Measurements from ENCODE around the gene GAS6. TPM values are rescaled to one million over a fixed set of nuclear protein-coding genes. Genes with fewer than 3 reads are reported as not detected.

GAS6 gene
- total and polyA plus RNA-seq, 2 donors (not counting 3 experiments of a cell fraction or from before 2014, with no cell fraction given): 69.2 to 109 TPM

GRCh38 chr13:113805431-113806103, 58.3 kb downstream of the GAS6 start:
- intact Hi-C loops (cut with micrococcal nuclease): no loop called here
- no peaks in the 10 kb centered on the region for H3K79me2 ChIP-seq (ENCODE audit: control insufficient read depth, insufficient read depth, low read length)
- no peaks in the 10 kb centered on the region for H3K9me1 ChIP-seq (replicated peaks; ENCODE audit: control insufficient read depth, extremely low read depth, insufficient read depth, low read length)
- FAIRE-seq: no peak
- ChIA-PET POLR2A (no interaction called here), CTCF (interaction anchor here (1.2 kb wide), 1 partner anchor 9 kb away, joined by 3 read pairs; no protein-coding TSS in a partner anchor)
- H3K4me2 ChIP-seq (ENCODE audit: insufficient read depth, low read length): no peak overlapping the region
- DNase-seq (ENCODE audit: low read depth, low spot score): no peak
- no peak overlapping the region for H3K27ac ChIP-seq (ENCODE audit: insufficient read depth, low read depth, low read length)
- H2AFZ ChIP-seq (ENCODE audit: low read depth, low read length): no peak overlapping the region
- dilution Hi-C loops (cut with MboI; ENCODE audit: extremely low pct_ligation_motif_present, low sequenced_read_pairs): no loop called here
- no peak overlapping the region for H3K4me3 ChIP-seq (replicated peaks in 1 of 3; ENCODE audit: insufficient read depth in 1 of 3, low read depth in 1 of 3, low read length in 3 of 3)
- H3K4me1 ChIP-seq (ENCODE audit: control insufficient read depth, extremely low read depth, insufficient read depth, low read length): peaks cover 3% of the 10 kb centered on the region
- BruUV-seq (replicated peaks): no TSS peak
- H3K36me3 ChIP-seq (ENCODE audit: control insufficient read depth in 2 of 2, extremely low read depth in 1 of 2, insufficient read depth in 2 of 2, low read length in 2 of 2): peaks cover 0 to 4% of the 10 kb centered on the region in 2 experiments
- H3K27me3 ChIP-seq (ENCODE audit: control insufficient read depth in 2 of 2, insufficient read depth in 2 of 2, low read length in 2 of 2): no peaks in the 10 kb centered on the region
- peaks cover 5% of the 10 kb centered on the region for H3K9me3 ChIP-seq (replicated peaks; ENCODE audit: control insufficient read depth, insufficient read depth, low read length)
- no peaks in the 10 kb centered on the region for H4K20me1 ChIP-seq (replicated peaks; ENCODE audit: control insufficient read depth, extremely low read depth, insufficient read depth, low read length)
- H3K9ac ChIP-seq (replicated peaks; ENCODE audit: extremely low read depth, insufficient read depth, low read length): no peak overlapping the region
- TF ChIP-seq JUN (IDR thresholded peaks at IDR 0.05; ENCODE audit: borderline replicate concordance, insufficient read depth, insufficient read length, low read depth) (no peak), EZH2 (IDR thresholded peaks at IDR 0.05; ENCODE audit: borderline replicate concordance, low read depth, low read length, severe bottlenecking) (no peak), GATA2 (IDR thresholded peaks at IDR 0.05; ENCODE audit: insufficient read depth, insufficient read length, low read depth, low read length) (no peak), MYC (IDR thresholded peaks at IDR 0.05; ENCODE audit: low read depth, low read length) (no peak)

GRCh38 chr13:113804703-113805430, 59.0 kb downstream of the GAS6 start:
- no TSS peak for BruUV-seq (replicated peaks)
- POLR2A ChIA-PET: no interaction called here

More at GRCh38 chr13:113804703-113805430, 59.0 kb downstream of the GAS6 start:
- H3K79me2 ChIP-seq (ENCODE audit: control insufficient read depth, insufficient read depth, low read length): no peaks in the 10 kb centered on the region
- H3K9me1 ChIP-seq (replicated peaks; ENCODE audit: control insufficient read depth, extremely low read depth, insufficient read depth, low read length): no peaks in the 10 kb centered on the region
- intact Hi-C loops (cut with micrococcal nuclease) (no loop called here), dilution Hi-C loops (cut with MboI; ENCODE audit: extremely low pct_ligation_motif_present, low sequenced_read_pairs) (no loop called here)
- H3K27ac ChIP-seq (ENCODE audit: insufficient read depth, low read depth, low read length): no peak overlapping the region
- peaks cover 0 to 4% of the 10 kb centered on the region in 2 experiments for H3K36me3 ChIP-seq (ENCODE audit: control insufficient read depth in 2 of 2, extremely low read depth in 1 of 2, insufficient read depth in 2 of 2, low read length in 2 of 2)
- no peak for TF ChIP-seq MAX (IDR thresholded peaks at IDR 0.05; ENCODE audit: insufficient read depth, insufficient read length)
- TF ChIP-seq GATA2 (IDR thresholded peaks at IDR 0.05; ENCODE audit: insufficient read depth, insufficient read length, low read depth, low read length): no peak
- no peak for TF ChIP-seq POLR2AphosphoS5 (IDR thresholded peaks at IDR 0.05; ENCODE audit: insufficient read depth, low read depth, low read length)
- no peak for TF ChIP-seq MYC (IDR thresholded peaks at IDR 0.05; ENCODE audit: low read depth, low read length)
- TF ChIP-seq JUN (IDR thresholded peaks at IDR 0.05; ENCODE audit: borderline replicate concordance, insufficient read depth, insufficient read length, low read depth): no peak
- no peak for TF ChIP-seq FOS (IDR thresholded peaks at IDR 0.05; ENCODE audit: borderline replicate concordance, insufficient read depth, low read length)
- TF ChIP-seq POLR2A (IDR thresholded peaks at IDR 0.05; ENCODE audit: low read depth, low read length): no peak
- TF ChIP-seq CTCF (IDR thresholded peaks at IDR 0.05; ENCODE audit: extremely low read depth in 1 of 2, insufficient read depth in 1 of 2, low read depth in 1 of 2, low read length in 2 of 2): no peak
- DNase-seq (ENCODE audit: low read depth, low spot score) (no peak), FAIRE-seq (no peak)
- H3K27me3 ChIP-seq (ENCODE audit: control insufficient read depth in 2 of 2, insufficient read depth in 2 of 2, low read length in 2 of 2): no peaks in the 10 kb centered on the region
- peaks cover 5% of the 10 kb centered on the region for H3K9me3 ChIP-seq (replicated peaks; ENCODE audit: control insufficient read depth, insufficient read depth, low read length)
- no peak overlapping the region for H3K4me2 ChIP-seq (ENCODE audit: insufficient read depth, low read length)
- H3K4me1 ChIP-seq (ENCODE audit: control insufficient read depth, extremely low read depth, insufficient read depth, low read length): peaks cover 3% of the 10 kb centered on the region
- no peak overlapping the region for H2AFZ ChIP-seq (ENCODE audit: low read depth, low read length)
- H4K20me1 ChIP-seq (replicated peaks; ENCODE audit: control insufficient read depth, extremely low read depth, insufficient read depth, low read length): no peaks in the 10 kb centered on the region
- CTCF ChIA-PET: interaction anchor here (0.9 to 1.2 kb wide), 2 partner anchors 9 to 142 kb away, joined by 3 to 4 read pairs; no protein-coding TSS in a partner anchor
- no peak overlapping the region for H3K4me3 ChIP-seq (replicated peaks in 1 of 3; ENCODE audit: insufficient read depth in 1 of 3, low read depth in 1 of 3, low read length in 3 of 3)
- no peak overlapping the region for H3K9ac ChIP-seq (replicated peaks; ENCODE audit: extremely low read depth, insufficient read depth, low read length)

Data from endothelial cell of umbilical vein (primary cell).